GM12865 (cell line): ENCODE results near the gene MYO1H.

Experiments used
- DNase-seq: peaks from one replicate; pipeline ENCODE4 v3.0.0; 2010; ENCODE audit warnings: low read depth
- H3K4me3 ChIP-seq: 2 replicates; pipeline ENCODE4 v1.5.1; 2011; ENCODE audit warnings: mild to moderate bottlenecking, low read depth, low read length, control low read depth
- TF ChIP-seq, protein P1 (sequence below): IDR thresholded peaks from 2 replicates; pipeline ENCODE4 v1.5.1; 2011; ENCODE audit warnings: low read length, control low read depth, low read depth, inconsistent platforms; ENCODE audit not compliant: insufficient read depth; ENCODE audit errors: missing control alignments

Gene MYO1H

DNA sequence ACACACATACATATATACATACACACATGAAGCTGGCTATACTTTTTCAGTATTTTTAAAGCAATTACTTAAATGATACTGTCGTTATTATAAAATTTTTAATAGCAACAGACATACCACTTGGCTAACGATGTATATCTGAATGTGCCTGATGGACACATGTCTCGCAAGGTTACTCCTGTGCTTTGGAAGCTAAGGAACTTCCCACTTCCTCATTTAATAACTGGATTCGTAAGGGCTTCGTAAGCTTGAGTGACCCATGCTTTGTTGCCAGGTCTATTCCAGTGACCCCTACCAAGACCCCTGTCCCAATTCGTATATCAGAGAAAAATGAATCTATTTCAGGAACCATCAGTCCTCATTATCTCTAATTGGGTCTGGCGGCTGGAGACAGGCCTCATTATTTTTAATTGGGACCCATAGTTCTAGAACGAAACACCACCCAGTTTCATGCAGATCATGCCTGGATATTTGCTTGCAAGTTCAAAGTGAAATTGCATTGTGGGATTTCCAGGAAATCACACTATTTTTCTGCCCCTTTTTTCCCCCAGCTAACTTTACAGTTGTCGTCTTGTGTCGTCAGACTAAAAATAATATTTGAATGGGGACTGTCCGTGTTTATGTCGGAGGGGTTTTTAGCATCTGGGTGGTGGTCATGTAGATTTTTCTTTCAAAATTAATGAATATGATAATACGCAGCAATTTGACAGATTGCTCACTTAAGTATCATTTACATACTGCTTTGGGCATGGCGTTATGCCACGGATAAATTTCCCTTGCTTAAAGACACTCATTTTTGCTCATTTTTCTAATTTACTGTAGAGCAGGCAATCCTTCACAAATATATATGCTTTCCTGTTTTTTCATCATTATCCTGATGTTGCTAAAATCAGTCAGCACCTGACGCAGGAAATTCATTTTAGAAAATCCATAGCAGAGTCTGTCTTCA is 17.1 kb upstream of the MYO1H start:
- TF ChIP-seq, protein P1, sequence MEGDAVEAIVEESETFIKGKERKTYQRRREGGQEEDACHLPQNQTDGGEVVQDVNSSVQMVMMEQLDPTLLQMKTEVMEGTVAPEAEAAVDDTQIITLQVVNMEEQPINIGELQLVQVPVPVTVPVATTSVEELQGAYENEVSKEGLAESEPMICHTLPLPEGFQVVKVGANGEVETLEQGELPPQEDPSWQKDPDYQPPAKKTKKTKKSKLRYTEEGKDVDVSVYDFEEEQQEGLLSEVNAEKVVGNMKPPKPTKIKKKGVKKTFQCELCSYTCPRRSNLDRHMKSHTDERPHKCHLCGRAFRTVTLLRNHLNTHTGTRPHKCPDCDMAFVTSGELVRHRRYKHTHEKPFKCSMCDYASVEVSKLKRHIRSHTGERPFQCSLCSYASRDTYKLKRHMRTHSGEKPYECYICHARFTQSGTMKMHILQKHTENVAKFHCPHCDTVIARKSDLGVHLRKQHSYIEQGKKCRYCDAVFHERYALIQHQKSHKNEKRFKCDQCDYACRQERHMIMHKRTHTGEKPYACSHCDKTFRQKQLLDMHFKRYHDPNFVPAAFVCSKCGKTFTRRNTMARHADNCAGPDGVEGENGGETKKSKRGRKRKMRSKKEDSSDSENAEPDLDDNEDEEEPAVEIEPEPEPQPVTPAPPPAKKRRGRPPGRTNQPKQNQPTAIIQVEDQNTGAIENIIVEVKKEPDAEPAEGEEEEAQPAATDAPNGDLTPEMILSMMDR: no peak
- DNase-seq: no peak
- no peak overlapping the region for H3K4me3 ChIP-seq

DNA sequence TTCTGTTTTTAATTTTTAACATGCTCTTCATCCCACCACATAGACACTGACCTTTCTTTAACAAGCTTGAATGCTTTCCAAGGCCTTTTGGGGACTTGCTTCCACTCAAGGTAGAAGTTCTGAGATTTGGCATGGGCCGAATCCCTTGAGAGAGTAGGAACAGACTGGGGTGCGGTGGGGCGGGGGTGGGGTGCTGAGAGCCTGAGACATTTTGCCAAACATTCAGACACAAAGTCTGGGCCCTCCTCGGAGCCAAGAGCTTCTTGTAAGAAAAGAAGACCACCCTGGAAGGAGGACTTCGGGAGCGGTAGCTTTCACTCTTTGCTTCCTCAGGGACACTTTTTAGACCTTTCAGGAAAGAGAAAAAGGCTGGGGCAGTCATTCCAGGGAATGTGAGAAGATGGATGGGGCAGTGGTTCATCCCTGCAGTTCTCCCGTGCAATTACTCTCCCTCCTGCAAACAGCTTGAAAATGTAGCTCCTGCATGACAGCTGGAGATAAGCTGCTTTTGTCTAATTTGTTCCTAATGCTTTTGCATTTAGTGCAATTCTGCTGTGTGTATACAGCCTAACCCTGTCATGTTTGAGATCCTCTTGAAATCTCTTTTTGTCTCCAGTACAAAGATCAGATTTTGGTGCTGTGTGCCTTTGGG is 16.3 kb upstream of the MYO1H start:
- TF ChIP-seq, protein P1: no peak
- DNase-seq: no peak
- H3K4me3 ChIP-seq: no peak overlapping the region

DNA sequence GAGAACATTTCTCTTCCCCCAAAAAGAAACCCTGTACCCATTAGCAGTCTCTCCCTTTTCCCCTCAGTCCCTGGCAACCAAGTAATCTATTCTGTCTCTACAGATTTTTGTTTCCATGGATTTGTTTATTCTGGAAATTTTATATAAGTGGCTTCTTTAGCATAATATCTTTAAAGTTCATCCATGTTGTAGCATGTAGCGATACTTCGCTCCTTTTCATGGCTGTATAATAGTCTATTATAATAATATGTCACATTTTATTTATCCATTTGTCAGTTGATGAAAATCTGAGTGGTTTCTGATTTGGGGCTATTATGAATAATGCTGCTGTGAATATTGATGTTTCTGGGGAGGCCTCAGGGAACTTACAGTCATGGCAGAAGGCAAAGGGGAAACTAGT is 12.8 kb upstream of the MYO1H start:
- H3K4me3 ChIP-seq: no peak overlapping the region
- DNase-seq: no peak
- TF ChIP-seq, protein P1: no peak

DNA sequence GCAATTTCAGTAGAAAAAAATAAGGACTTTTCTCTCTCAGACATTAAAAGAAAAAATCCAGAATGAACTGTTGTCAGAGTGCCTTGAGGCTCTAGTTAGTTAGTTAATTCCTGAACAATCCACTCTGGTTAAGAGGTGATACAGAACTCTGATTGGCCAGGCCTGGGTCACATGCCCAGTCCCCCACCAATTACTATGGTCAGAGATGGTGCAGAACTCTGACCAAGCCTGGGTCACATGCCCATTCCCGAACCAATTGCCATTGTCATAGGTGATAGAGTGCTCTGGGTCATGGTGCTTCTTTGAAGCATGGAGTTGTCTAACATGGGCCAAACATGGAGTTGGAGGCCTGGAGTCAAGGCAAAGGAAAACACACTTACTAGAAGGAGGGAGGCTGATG is 11.1 kb upstream of the MYO1H start:
- no peak for DNase-seq
- H3K4me3 ChIP-seq: no peak overlapping the region
- TF ChIP-seq, protein P1: no peak

DNA sequence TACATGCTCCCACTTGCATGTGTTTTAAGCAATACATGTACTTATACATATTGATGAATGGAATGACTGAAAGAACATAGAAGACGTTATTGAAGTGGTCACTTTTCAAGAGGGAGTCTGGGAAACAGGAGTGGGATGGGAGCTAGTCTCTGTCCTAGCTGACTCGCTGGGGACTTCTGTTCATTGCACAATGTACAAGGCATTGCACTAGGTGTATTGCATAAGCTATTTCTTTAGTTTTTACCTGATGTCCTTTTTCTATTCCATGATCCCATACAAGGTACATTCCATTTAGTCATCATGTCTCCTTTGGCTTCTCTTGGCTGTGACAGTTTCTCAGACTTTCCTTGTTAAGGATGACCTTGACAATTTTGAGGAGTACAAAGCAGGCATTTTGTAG is 4.0 kb upstream of the MYO1H start:
- TF ChIP-seq, protein P1: no peak
- no peak for DNase-seq
- no peak overlapping the region for H3K4me3 ChIP-seq

DNA sequence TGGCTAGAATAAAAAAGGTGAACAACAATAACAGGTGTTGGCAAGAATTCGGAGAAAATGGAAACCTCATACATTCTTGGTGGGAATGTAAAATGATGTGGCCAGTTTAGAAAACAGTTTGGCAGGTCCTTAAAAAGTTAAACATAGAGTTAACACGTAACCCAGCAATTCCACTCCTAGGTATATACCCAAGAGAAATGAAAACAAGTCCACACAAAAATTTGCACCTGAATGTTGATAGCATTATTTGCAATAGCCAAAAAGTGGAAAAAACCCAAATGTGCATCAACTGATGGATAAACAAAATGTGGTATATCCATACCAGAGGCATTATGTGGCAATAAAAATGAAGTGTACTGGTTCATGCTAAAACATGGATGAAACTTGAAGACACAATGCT is 2.3 kb upstream of the MYO1H start:
- TF ChIP-seq, protein P1: no peak
- no peak for DNase-seq
- no peak overlapping the region for H3K4me3 ChIP-seq

DNA sequence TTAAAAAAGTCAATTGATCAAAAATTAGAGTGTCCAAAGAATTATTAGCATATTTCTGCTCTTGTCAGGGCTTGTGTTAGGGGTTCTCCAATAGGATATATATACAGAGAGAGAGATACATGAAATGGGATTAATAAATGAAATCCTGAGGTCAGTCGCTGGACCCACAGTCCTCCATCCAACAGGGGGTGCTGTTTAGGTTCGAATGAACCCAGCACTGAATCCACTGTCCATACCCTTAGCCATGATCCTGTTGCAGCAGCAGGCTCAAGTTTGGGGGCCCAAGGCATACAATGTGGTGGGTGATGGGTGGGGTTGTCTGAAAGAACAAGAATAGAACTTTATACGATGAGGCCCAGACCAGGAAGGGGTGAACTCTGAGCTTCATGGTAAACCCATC is 780 bp upstream of the MYO1H start:
- no peak overlapping the region for H3K4me3 ChIP-seq
- peak; percentile 22 for DNase-seq
- TF ChIP-seq, protein P1: peak; percentile 17
